HG03521 (cell line): ENCODE data around the gene GGT6.

Experiments used
- ATAC-seq: cut with Tn5 transposase; IDR thresholded peaks from one replicate; pipeline ENCODE4 v1.9.1; 2021; ENCODE audit warnings: mild to moderate bottlenecking, moderate library complexity; ENCODE audit not compliant: unreplicated experiment

Gene GGT6

GRCh38 chr17:4554441-4554996 lies 5.9 kb downstream of the GGT6 start:
- no peak for ATAC-seq

- ATAC-seq: no peak
Observed at GRCh38 chr17:4553669-4554068, 6.7 kb downstream of the GGT6 start.

GRCh38 chr17:4551796-4552525 lies 8.4 kb downstream of the GGT6 start:
- ATAC-seq: no peak

GRCh38 chr17:4551141-4551540 lies 9.2 kb downstream of the GGT6 start:
- no peak for ATAC-seq

GRCh38 chr17:4550534-4551039 lies 9.8 kb downstream of the GGT6 start:
- ATAC-seq: no peak

- no peak for ATAC-seq
Observed at GRCh38 chr17:4549781-4550533, 10.4 kb downstream of the GGT6 start.

GRCh38 chr17:4548721-4549531 lies 11.5 kb downstream of the GGT6 start:
- no peak for ATAC-seq

GRCh38 chr17:4548061-4548461 lies 12.3 kb downstream of the GGT6 start:
- ATAC-seq: no peak

- no peak for ATAC-seq
Observed at GRCh38 chr17:4547118-4547906, 13.1 kb downstream of the GGT6 start.

GRCh38 chr17:4545217-4545951 lies 15.0 kb downstream of the GGT6 start:
- ATAC-seq: no peak

GRCh38 chr17:4544951-4545216 lies 15.5 kb downstream of the GGT6 start:
- no peak for ATAC-seq

GRCh38 chr17:4544135-4544950 lies 16.0 kb downstream of the GGT6 start:
- ATAC-seq: no peak

- ATAC-seq: no peak
Observed at GRCh38 chr17:4543557-4544026, 16.8 kb downstream of the GGT6 start.

GRCh38 chr17:4542726-4543191 lies 17.6 kb downstream of the GGT6 start:
- ATAC-seq: no peak

GRCh38 chr17:4542003-4542725 lies 18.2 kb downstream of the GGT6 start:
- ATAC-seq: no peak

- no peak for ATAC-seq
Observed at GRCh38 chr17:4541328-4542002, 18.9 kb downstream of the GGT6 start.

GRCh38 chr17:4540687-4541327 lies 19.6 kb downstream of the GGT6 start:
- no peak for ATAC-seq
